GM19452 (cell line): ENCODE results near the gene DLG2.

Experiments
- ATAC-seq: cut with Tn5 transposase; IDR thresholded peaks from one replicate; pipeline ENCODE4 v1.9.1; 2021; ENCODE audit not compliant: unreplicated experiment

DLG2 gene

GRCh38 chr11:83677730-83678129 lies 1949.4 kb downstream of the DLG2 start:
- no peak for ATAC-seq

- ATAC-seq, result no peak
Measured at GRCh38 chr11:83676056-83676601, 1951.0 kb downstream of the DLG2 start.

GRCh38 chr11:83674102-83674896 lies 1952.8 kb downstream of the DLG2 start:
- ATAC-seq, result no peak

DNA sequence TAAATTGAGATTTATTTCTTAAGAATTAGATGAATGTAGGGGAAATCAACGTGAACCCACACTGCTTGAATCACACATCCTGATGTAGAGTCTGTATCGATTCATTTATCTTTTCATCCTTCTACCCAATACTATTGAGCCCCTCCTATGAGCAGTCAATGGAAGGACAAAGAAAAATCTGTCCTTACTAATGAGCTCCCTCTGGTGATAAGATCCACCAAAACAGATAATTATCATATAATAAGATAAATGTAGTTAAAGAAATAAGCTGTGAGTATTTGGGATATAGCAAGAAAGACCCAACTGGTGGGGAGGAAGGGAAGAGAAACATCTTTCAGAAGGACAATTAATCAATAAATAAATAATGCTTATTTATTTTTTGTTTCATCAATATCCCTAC lies 1955.9 kb downstream of the DLG2 start:
- ATAC-seq, result no peak

- ATAC-seq, result no peak
Measured at GRCh38 chr11:83666149-83666548, 1961.0 kb downstream of the DLG2 start.

- ATAC-seq, result no peak
Measured at GRCh38 chr11:83663988-83664387, 1963.2 kb downstream of the DLG2 start.

- no peak for ATAC-seq
Measured at GRCh38 chr11:83663446-83663845, 1963.7 kb downstream of the DLG2 start.

DNA sequence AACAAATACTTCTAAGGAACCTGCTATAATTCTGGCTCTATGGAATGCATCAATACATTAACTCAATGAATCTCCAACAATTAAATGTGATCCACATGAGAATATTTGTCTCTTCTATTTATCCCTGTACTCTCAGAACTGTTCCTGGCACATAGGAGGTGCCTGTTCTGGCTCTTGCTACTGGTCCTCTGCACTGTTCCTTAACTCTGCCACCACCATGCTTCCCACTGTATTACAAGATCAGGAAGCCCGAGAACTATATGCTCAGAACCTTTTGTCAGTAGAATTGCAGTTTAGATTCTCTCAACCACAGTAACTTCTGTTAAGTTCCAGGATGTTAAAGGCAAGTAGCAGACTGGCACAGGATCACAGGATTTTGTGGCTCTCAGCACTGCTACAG lies 1964.7 kb downstream of the DLG2 start:
- ATAC-seq, result no peak

- no peak for ATAC-seq
Measured at GRCh38 chr11:83661491-83662350, 1965.4 kb downstream of the DLG2 start.

DNA sequence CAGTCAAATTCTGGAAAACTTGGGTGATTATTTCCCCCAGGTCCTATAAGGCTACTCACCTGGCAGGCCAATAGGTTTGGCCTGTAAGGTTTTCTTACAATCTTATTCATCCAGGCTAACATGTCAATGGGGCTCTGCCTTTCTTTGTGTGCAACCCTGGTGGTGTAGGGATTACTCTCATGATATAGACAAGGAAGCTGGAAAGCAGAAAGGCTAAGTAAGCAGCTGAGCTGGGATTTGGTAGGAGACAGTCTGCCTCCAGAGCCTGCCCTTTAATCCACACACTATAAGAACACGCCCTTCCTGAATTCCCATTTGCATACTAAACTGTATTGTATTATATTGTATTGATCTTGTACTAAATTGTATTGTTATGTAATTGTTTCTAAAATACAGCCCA lies 1967.7 kb downstream of the DLG2 start:
- no peak for ATAC-seq

GRCh38 chr11:83656796-83657330 lies 1970.3 kb downstream of the DLG2 start:
- ATAC-seq, result no peak

DNA sequence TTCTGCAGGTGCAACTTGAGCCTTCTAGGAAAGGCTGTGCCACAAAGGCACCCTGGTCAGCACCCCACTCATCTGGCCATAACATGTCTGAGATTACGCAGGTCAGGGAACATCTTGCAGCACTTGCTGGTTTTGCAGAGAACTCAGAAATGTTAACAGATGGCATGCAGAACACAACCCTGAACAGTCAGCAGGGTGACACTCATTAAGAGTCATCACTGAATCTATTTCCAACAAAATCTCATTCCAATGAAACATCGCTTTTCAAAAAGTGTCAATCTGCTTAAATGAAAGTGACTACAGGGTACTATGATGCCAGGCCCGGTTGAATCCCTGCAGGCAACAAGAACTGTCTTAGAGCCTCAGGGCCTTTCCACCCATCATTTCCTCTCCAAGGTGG lies 1971.2 kb downstream of the DLG2 start:
- no peak for ATAC-seq

DNA sequence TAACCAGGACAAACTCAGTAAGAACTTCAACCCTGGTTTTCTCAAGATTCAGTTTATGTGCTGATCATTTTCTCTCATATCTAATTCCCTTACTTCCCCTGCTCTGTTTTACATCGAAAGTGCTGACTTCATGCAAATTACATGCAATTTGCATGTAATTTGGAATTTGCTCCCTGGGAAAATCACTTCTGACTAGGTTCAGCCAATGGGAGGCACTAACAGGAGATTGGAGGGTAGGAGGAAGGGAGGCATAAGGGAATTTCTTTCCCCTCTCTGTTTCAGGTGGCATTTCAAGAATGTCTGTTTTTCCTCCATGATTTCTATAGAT lies 1977.7 kb downstream of the DLG2 start:
- ATAC-seq, result no peak

- ATAC-seq, result no peak
Measured at GRCh38 chr11:83648610-83649527, 1978.3 kb downstream of the DLG2 start.

GRCh38 chr11:83645561-83645960 lies 1981.6 kb downstream of the DLG2 start:
- no peak for ATAC-seq

GRCh38 chr11:83643115-83643514 lies 1984.0 kb downstream of the DLG2 start:
- no peak for ATAC-seq

GRCh38 chr11:83642500-83642899 lies 1984.6 kb downstream of the DLG2 start:
- ATAC-seq, result no peak

GRCh38 chr11:83641511-83641910 lies 1985.6 kb downstream of the DLG2 start:
- no peak for ATAC-seq

DNA sequence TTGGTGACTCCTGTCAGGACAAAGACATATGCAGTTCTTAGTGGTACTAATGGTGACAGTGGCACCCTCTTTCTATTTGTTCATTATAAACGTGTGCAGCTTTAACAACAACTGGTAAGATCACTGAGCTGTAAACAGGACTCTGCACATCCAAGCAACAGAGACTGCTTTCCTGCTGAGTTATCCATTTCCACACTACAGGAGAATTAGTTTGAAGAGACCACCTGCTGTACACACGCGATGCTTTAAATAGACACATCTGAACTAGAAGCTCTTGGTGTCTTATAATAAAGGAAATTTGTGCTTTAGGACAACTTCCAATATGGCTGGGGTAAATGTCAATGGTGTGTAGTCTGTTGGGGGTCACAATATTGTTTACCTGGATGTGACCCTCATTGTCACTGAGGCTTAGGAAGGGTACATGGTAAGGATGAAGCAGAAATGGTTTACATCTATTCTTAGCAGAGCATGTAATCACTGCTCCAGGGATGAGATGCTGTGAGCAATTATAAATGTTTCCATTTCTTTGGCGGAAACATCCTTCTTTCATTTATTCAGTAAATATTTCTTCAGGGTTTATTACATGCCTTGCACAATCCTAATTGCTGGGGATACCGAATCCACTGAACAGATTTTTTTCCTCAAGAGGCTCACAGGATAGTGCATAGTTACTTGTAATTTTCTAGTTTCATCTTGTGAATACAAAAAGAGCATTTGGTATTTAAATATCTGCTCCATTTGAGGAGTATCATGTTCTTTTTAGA lies 1987.0 kb downstream of the DLG2 start:
- ATAC-seq, result no peak

- no peak for ATAC-seq
Measured at GRCh38 chr11:83635166-83635565, 1992.0 kb downstream of the DLG2 start.
